MM.1S (cell line): ENCODE results near the gene MMD.
"Not testable (repeated sequence)": the region's sequence is repeated elsewhere in the genome, so short reads cannot be mapped to it uniquely, and the experiment has no call there.

Experiments used
- DNase-seq: peaks from one replicate; pipeline ENCODE4 v3.0.0-alpha.2; 2015
- H2AFZ ChIP-seq: fragments of 300-600 bp; sonication (generic); 2 replicates; pipeline ENCODE4 v1.6.0; 2016; ENCODE audit warnings: antibody characterized with exemption, low read length
- H3F3A ChIP-seq: fragments of 300-600 bp; sonication (generic); 2 replicates; pipeline ENCODE4 v1.6.1; 2016; ENCODE audit warnings: mild to moderate bottlenecking, antibody characterized with exemption, low read length, moderate library complexity, mixed read lengths; ENCODE audit not compliant: insufficient read depth
- H3K27ac ChIP-seq: fragments of 300-600 bp; sonication (generic); 2 replicates; pipeline ENCODE4 v1.5.1; 2016; ENCODE audit warnings: mild to moderate bottlenecking, low read length
- H3K27me3 ChIP-seq: fragments of 300-600 bp; sonication (generic); replicated peaks from 2 replicates; pipeline ENCODE4 v1.6.0; 2016; ENCODE audit warnings: low read length; ENCODE audit not compliant: insufficient read depth
- H3K36me3 ChIP-seq: fragments of 300-600 bp; sonication (generic); replicated peaks from 2 replicates; pipeline ENCODE4 v1.6.1; 2016; ENCODE audit warnings: mild to moderate bottlenecking, low read length, mixed read lengths; ENCODE audit not compliant: insufficient read depth
- H3K4me1 ChIP-seq: fragments of 300-600 bp; sonication (generic); 2 replicates; pipeline ENCODE4 v1.6.1; 2016; ENCODE audit warnings: low read length, mixed read lengths
- H3K4me2 ChIP-seq: fragments of 300-600 bp; sonication (generic); 2 replicates; pipeline ENCODE4 v1.6.0; 2016; ENCODE audit warnings: low read depth, low read length
- H3K4me3 ChIP-seq: fragments of 300-600 bp; sonication (generic); 2 replicates; pipeline ENCODE4 v1.5.1; 2016; ENCODE audit warnings: low read length, mixed read lengths
- H3K79me2 ChIP-seq: fragments of 300-600 bp; sonication (generic); 2 replicates; pipeline ENCODE4 v1.6.1; 2016; ENCODE audit warnings: mixed run types, low read length, mixed read lengths
- H3K9ac ChIP-seq: fragments of 300-600 bp; sonication (generic); 2 replicates; pipeline ENCODE4 v1.6.1; 2016; ENCODE audit warnings: low read length, mixed read lengths
- H3K9me2 ChIP-seq: fragments of 300-600 bp; sonication (generic); replicated peaks from 2 replicates; pipeline ENCODE4 v1.6.1; 2016; ENCODE audit warnings: mild to moderate bottlenecking, low read length, mixed read lengths; ENCODE audit not compliant: insufficient read depth
- H3K9me3 ChIP-seq: fragments of 300-600 bp; sonication (generic); replicated peaks from 2 replicates; pipeline ENCODE4 v1.6.1; 2016; ENCODE audit warnings: mild to moderate bottlenecking, low read length, mixed read lengths; ENCODE audit not compliant: insufficient read depth
- H4K20me1 ChIP-seq: fragments of 300-600 bp; sonication (generic); 2 replicates; pipeline ENCODE4 v1.6.1; 2016; ENCODE audit warnings: mild to moderate bottlenecking, low read length, moderate library complexity, mixed read lengths; ENCODE audit not compliant: insufficient read depth
- EZH2 ChIP-seq: fragments of 300-600 bp; sonication (generic); optimal IDR thresholded peaks from 2 replicates; pipeline ENCODE3; 2017; ENCODE audit warnings: low read depth, mild to moderate bottlenecking, antibody characterized with exemption, low read length, mixed read lengths
- EZH2phosphoT487 ChIP-seq: fragments of 300-600 bp; sonication (generic); IDR thresholded peaks from 2 replicates; pipeline ENCODE4 v1.6.1; 2018; ENCODE audit warnings: antibody characterized with exemption, low read length
- TF ChIP-seq, protein P1 (sequence below): fragments of 300-600 bp; sonication (generic); IDR thresholded peaks from 2 replicates; pipeline ENCODE4 v1.5.1; 2016; ENCODE audit warnings: antibody characterized with exemption, low read length, mixed read lengths

Gene MMD

DNA sequence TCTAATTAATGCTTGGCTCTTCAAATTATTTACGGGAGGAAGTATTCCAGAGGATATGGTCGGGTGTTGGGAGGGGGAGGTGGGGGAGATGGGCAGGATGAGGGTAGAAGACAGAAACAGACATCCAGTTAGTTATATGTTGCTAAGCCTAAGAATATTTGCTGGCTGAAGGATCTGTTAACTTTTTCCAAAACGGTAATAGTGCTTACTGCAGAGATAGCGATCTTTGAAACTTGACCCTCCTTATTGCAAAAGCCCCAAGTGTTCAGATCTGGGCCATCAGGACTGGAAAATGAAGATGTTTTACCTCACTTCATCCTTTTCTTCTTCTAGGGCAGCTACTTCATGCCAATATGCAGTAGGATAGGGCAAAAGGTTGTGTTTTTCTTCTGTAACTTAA lies 27.0 kb upstream of the MMD start:
- no peak for DNase-seq
- Histone ChIP-seq H3K4me2 (no peak overlapping the region), H3K27ac (no peak overlapping the region), H3K9me2 (no peaks in the 10 kb centered on the region), H3K4me1 (no peaks in the 10 kb centered on the region), H2AFZ (no peak overlapping the region), H3F3A (no peaks in the 10 kb centered on the region), H3K4me3 (no peak overlapping the region), H3K36me3 (no peaks in the 10 kb centered on the region), H3K79me2 (no peaks in the 10 kb centered on the region), H3K9ac (no peak overlapping the region), H3K9me3 (no peaks in the 10 kb centered on the region), H4K20me1 (no peaks in the 10 kb centered on the region), H3K27me3 (no peaks in the 10 kb centered on the region)
- TF ChIP-seq EZH2phosphoT487: no peak
- TF ChIP-seq, protein P1, sequence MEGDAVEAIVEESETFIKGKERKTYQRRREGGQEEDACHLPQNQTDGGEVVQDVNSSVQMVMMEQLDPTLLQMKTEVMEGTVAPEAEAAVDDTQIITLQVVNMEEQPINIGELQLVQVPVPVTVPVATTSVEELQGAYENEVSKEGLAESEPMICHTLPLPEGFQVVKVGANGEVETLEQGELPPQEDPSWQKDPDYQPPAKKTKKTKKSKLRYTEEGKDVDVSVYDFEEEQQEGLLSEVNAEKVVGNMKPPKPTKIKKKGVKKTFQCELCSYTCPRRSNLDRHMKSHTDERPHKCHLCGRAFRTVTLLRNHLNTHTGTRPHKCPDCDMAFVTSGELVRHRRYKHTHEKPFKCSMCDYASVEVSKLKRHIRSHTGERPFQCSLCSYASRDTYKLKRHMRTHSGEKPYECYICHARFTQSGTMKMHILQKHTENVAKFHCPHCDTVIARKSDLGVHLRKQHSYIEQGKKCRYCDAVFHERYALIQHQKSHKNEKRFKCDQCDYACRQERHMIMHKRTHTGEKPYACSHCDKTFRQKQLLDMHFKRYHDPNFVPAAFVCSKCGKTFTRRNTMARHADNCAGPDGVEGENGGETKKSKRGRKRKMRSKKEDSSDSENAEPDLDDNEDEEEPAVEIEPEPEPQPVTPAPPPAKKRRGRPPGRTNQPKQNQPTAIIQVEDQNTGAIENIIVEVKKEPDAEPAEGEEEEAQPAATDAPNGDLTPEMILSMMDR: no peak
- no peak for TF ChIP-seq EZH2

DNA sequence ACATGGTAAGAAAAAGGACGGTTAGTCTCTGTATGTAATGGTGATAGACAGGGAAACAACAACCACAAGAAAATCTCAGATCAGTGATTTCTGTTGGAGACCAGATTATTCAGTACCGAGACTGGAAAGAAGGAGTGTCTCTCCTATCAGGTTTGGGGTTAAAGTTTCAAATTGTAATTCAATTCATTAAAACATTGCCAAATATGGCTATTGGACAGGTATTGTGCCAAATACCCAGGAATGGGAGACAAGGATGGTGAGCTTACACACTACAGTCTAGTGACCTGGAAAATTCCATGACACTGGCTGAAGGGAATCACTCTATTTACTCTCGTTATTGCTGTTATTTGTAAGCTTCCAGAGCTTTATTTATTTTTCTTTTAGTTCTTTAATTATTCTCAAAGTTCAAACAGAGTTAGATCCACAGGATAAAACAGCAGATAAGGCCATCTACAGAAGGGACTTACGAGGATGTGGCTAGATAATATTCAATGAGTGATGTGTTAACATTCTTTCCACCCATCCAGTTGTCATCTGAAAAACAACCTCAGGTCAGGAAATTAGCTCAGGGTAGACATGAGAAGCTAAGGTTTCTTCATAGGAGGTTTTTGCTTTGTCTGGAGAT lies 25.1 kb upstream of the MMD start:
- TF ChIP-seq, protein P1: no peak
- no peak for TF ChIP-seq EZH2
- no peak for TF ChIP-seq EZH2phosphoT487
- Histone ChIP-seq H4K20me1 (no peaks in the 10 kb centered on the region), H3K36me3 (no peaks in the 10 kb centered on the region), H3K4me3 (no peak overlapping the region), H3K4me1 (no peaks in the 10 kb centered on the region), H3K9ac (no peak overlapping the region), H3K27ac (no peak overlapping the region), H3K9me3 (no peaks in the 10 kb centered on the region), H3K27me3 (no peaks in the 10 kb centered on the region), H3F3A (no peaks in the 10 kb centered on the region), H3K9me2 (no peaks in the 10 kb centered on the region), H3K79me2 (no peaks in the 10 kb centered on the region), H2AFZ (no peak overlapping the region), H3K4me2 (no peak overlapping the region)
- no peak for DNase-seq

DNA sequence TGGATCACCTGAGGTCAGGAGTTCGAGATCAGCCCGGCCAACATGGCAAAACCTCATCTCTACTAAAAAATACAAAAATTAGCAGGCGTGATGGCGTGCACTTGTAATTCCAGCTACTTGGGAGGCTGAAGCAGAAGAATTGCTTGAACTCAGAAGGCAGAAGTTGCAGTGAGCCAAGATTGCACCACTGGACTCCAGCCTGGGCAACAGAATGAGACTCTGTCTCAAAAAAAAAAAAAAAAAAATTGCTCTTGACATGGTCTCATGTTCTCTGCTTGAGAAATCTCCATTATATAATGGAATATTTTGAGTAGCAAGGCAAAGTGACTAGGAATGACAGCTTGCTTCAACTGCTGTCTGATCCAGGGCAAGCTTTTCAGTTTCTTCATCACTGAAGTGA lies 24.4 kb upstream of the MMD start:
- H3K36me3 ChIP-seq, H3K27me3 ChIP-seq, H3K4me1 ChIP-seq, H3K4me3 ChIP-seq, H3K9me2 ChIP-seq, H3K9me3 ChIP-seq, H3K9ac ChIP-seq, H2AFZ ChIP-seq, H4K20me1 ChIP-seq, DNase-seq, H3F3A ChIP-seq, H3K4me2 ChIP-seq, H3K79me2 ChIP-seq, H3K27ac ChIP-seq: not testable (repeated sequence)

DNA sequence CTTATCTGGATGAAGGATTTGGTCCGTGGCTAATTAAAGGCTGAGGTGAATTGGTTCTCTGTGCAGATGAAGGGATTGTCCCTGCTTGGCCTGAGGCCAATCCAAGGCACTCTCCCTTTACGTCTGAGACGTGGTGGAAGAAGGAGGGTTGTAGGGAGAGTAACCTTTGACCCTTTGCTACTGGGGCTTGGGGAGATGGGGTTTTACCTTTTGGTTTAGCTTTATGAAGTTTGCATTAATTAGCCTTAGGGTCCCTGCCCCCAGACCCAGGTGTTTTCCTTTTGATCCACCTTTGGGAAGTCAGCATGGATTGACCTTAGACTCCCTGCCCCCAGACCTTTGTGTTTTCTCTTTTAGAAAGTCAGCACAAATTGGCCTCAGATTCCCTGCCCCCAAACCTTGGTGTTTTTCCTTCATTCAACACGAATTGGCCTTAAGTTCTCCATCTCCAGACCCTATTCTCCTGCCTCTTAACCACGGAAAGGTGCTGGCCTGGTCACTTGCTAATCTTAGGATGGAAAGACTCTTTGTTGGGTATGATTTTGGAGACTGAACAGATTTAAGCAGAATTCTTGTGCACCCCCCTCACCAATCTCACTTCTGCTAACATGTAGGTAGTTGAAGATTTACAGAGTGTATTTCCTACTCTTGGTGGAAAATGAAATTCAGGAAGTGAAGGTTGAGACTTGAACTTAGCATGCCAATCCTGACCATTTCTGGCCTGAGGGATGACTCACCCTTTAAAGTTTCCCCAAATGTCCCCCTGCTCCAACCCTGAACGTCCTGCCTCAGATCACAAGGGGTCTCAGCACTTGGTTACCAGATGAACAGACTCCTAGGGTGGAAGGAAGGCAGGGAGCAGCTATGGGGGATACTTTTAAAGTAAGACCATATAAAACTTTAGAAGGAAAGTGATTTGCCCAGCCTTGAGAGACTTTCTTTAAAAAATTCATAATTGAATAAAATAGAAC lies 23.1 kb upstream of the MMD start:
- H3K4me3 ChIP-seq: no peak overlapping the region
- no peaks in the 10 kb centered on the region for H3K36me3 ChIP-seq
- no peak overlapping the region for H3K27ac ChIP-seq
- H3F3A ChIP-seq: no peaks in the 10 kb centered on the region
- no peak overlapping the region for H3K9ac ChIP-seq
- H3K79me2 ChIP-seq: no peaks in the 10 kb centered on the region
- H2AFZ ChIP-seq: no peak overlapping the region
- H3K27me3 ChIP-seq: no peaks in the 10 kb centered on the region
- no peak overlapping the region for H3K4me2 ChIP-seq
- H3K4me1 ChIP-seq: no peaks in the 10 kb centered on the region
- no peaks in the 10 kb centered on the region for H3K9me3 ChIP-seq
- TF ChIP-seq EZH2phosphoT487 (no peak), EZH2 (no peak)
- TF ChIP-seq, protein P1: no peak
- no peak for DNase-seq
- H3K9me2 ChIP-seq: no peaks in the 10 kb centered on the region
- H4K20me1 ChIP-seq: no peaks in the 10 kb centered on the region
